Liver (tissue), 9 donors: ENCODE measurements around the gene TBP. TPM values are rescaled to one million over a fixed set of nuclear protein-coding genes. Genes with fewer than 3 reads are reported as not detected.

Source experiments
- DNase-seq: peaks from one replicate; pipeline ENCODE4 v3.0.0-alpha.2; 2017; ENCODE audit warnings: low spot score
- H3K27ac ChIP-seq, 2 donors: one replicate each; pipeline ENCODE4 v1.7.0; 2013; ENCODE audit warnings: inconsistent platforms in 2 of 2, low read length in 2 of 2, control low read depth in 1 of 2, low read depth in 1 of 2, mild to moderate bottlenecking in 1 of 2
- H3K27me3 ChIP-seq, 4 donors: one replicate each; pipeline versions ENCODE4 v1.6.1 to v1.7.0; 2013; ENCODE audit warnings: low read length in 3 of 4, inconsistent platforms in 1 of 4, mild to moderate bottlenecking in 1 of 4, moderate library complexity in 1 of 4; ENCODE audit not compliant: control insufficient read depth in 4 of 4, insufficient read depth in 4 of 4
- H3K36me3 ChIP-seq, 4 donors: one replicate each; pipeline versions ENCODE4 v1.6.1 to v1.7.0; 2013; ENCODE audit warnings: low read length in 3 of 4, mild to moderate bottlenecking in 3 of 4, low read depth in 1 of 4, moderate library complexity in 1 of 4; ENCODE audit not compliant: control insufficient read depth in 4 of 4, insufficient read depth in 3 of 4
- H3K4me1 ChIP-seq, 4 donors: one replicate each; pipeline versions ENCODE4 v1.6.1 to v1.7.0; 2013; ENCODE audit warnings: low read length in 3 of 4, mild to moderate bottlenecking in 3 of 4, moderate library complexity in 1 of 4; ENCODE audit not compliant: control insufficient read depth in 4 of 4, insufficient read depth in 4 of 4
- H3K4me3 ChIP-seq, 3 donors: one replicate each; pipeline versions ENCODE4 v1.6.1 to v1.7.0; 2013; ENCODE audit warnings: low read length in 3 of 3, control low read depth in 1 of 3, low read depth in 1 of 3, mild to moderate bottlenecking in 1 of 3
- H3K9ac ChIP-seq, 2 donors: one replicate each; pipeline ENCODE4 v1.7.0; 2013; ENCODE audit warnings: low read length in 2 of 2, mild to moderate bottlenecking in 2 of 2, moderate library complexity in 2 of 2, control low read depth in 1 of 2, low read depth in 1 of 2
- H3K9me3 ChIP-seq, 4 donors: one replicate each; pipeline versions ENCODE4 v1.6.1 to v1.7.0; 2013; ENCODE audit warnings: low read length in 3 of 4; ENCODE audit not compliant: control insufficient read depth in 4 of 4
- ATF3 ChIP-seq: IDR thresholded peaks from 2 replicates; pipeline ENCODE4 v1.6.1; 2016; ENCODE audit warnings: antibody characterized with exemption
- CTCF ChIP-seq: fragments of 150-350 bp; IDR thresholded peaks from 2 replicates; pipeline ENCODE4 v1.5.1; 2017; ENCODE audit warnings: improper control_type of control experiment, low read depth, low read length; ENCODE audit not compliant: missing input control
- EGR1 ChIP-seq, 2 donors: IDR thresholded peaks; 2 replicates each; pipeline ENCODE4 v1.6.1; 2016 to 2018; ENCODE audit warnings: antibody characterized with exemption in 2 of 2, low read depth in 2 of 2
- FOXA1 ChIP-seq: IDR thresholded peaks from 2 replicates; pipeline ENCODE4 v1.6.1; 2016; ENCODE audit warnings: antibody characterized with exemption
- FOXA2 ChIP-seq: IDR thresholded peaks from 2 replicates; pipeline ENCODE4 v1.6.1; 2016; ENCODE audit warnings: antibody characterized with exemption
- GABPA ChIP-seq, 2 donors: IDR thresholded peaks in 1 of 2; conservative IDR thresholded peaks in 1 of 2; 2 replicates each; pipeline ENCODE4 v1.6.1; 2016; ENCODE audit warnings: antibody characterized with exemption in 2 of 2, mild to moderate bottlenecking in 1 of 2, moderate library complexity in 1 of 2
- HNF4G ChIP-seq: IDR thresholded peaks from 2 replicates; pipeline ENCODE4 v1.6.1; 2016; ENCODE audit warnings: antibody characterized with exemption
- JUND ChIP-seq, 2 donors: IDR thresholded peaks; 2 replicates each; pipeline ENCODE4 v1.6.1; 2016; ENCODE audit warnings: antibody characterized with exemption in 2 of 2
- NR2F2 ChIP-seq: IDR thresholded peaks from 2 replicates; pipeline ENCODE4 v1.6.1; 2016; ENCODE audit warnings: antibody characterized with exemption
- RAD21 ChIP-seq, 2 donors: IDR thresholded peaks; 2 replicates each; pipeline ENCODE4 v1.6.1; 2016; ENCODE audit warnings: antibody characterized with exemption in 2 of 2, mild to moderate bottlenecking in 2 of 2
- RXRA ChIP-seq, 2 donors: IDR thresholded peaks; 2 replicates each; pipeline ENCODE4 v1.6.1; 2017 to 2018; ENCODE audit warnings: antibody characterized with exemption in 2 of 2, mild to moderate bottlenecking in 1 of 2
- SP1 ChIP-seq: IDR thresholded peaks from 2 replicates; pipeline ENCODE4 v1.6.1; 2018; ENCODE audit warnings: antibody characterized with exemption, mild to moderate bottlenecking
- TAF1 ChIP-seq: conservative IDR thresholded peaks from 2 replicates; pipeline ENCODE4 v1.6.1; 2016; ENCODE audit warnings: antibody characterized with exemption, mild to moderate bottlenecking
- YY1 ChIP-seq: IDR thresholded peaks from 2 replicates; pipeline ENCODE4 v1.6.1; 2016; ENCODE audit warnings: antibody characterized with exemption, mild to moderate bottlenecking
- WGBS: extraction: QIAGEN DNeasy Blood & Tissue Kit; methylation state at CpG from one replicate; pipeline ENCODE4 v1.1.7; 2013; 5-methylcytosine and 5-hydroxymethylcytosine counted together
- polyA plus RNA-seq, 2 donors: library from polyadenylated mRNA; stranded (reverse) in 1 of 2; unstranded in 1 of 2; fragments of 200-250 nt in 1 of 2; fragments of >200 nt in 1 of 2; fragmentation: Nextera tagmentation in 1 of 2; extraction: Ambion mirVana in 1 of 2; gene quantifications; one replicate each; pipeline versions ENCODE4 v1.2.1 to v1.2.3, GENCODE V29; 2013 to 2015
- total RNA-seq, 2 donors: library from RNA; depleted of rRNA; stranded (reverse); fragments of >200 nt; gene quantifications; one replicate each; pipeline ENCODE4 v1.2.3, GENCODE V29; 2014
- donor health status: healthy.
- donor health status: healthy.
- donor health status: healthy.
- donor health status: healthy.
- donor health status: healthy.

The TBP gene
- total and polyA plus RNA-seq, 4 donors, result 4.5 to 7.5 (median 7.3) TPM

DNA sequence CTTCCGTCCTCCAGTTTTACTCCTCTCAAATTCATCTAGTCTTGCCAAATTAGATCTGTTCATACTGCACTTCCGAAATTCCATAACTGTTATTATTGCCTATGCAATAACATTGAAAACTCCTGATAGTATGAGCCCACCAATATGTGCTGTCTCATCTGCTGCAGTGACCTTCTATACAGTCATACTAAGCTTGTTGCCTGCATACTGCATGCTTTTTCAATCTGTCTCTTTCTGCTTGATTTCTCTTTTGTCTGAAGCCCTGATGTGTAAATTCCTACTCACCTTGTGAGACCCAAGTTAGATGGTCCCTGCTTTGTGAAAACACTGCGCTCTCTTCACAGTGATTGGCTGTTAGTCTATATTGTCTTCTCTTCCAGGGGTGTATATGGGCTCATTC lies 1.1 kb downstream of the TBP start:
- DNase-seq, result no peak
- Histone ChIP-seq H3K9ac (peak overlapping the region; percentile 59 to 95), H3K4me3 (peak overlapping the region; percentile 29 to 91 (median 88)), H3K4me1 (peaks cover 5 to 36% (median 33%) of the 10 kb centered on the region in 4 donors), H3K9me3 (no peaks in the 10 kb centered on the region), H3K27ac (no peak overlapping the region), H3K36me3 (peaks cover 0 to 2% (median 0%) of the 10 kb centered on the region in 4 donors), H3K27me3 (no peaks in the 10 kb centered on the region)
- no peak for TF ChIP-seq FOXA2
- TF ChIP-seq SP1, result no peak
- no peak for TF ChIP-seq ATF3
- no peak for TF ChIP-seq FOXA1
- whole genome bisulfite sequencing, result 63% methylated on average over 3 of the region's 3 CpGs

GRCh38 chr6:170561555-170561954 lies 7.4 kb downstream of the TBP start:
- Histone ChIP-seq H3K27ac (no peak overlapping the region), H3K9ac (no peak overlapping the region), H3K4me1 (no peaks in the 10 kb centered on the region), H3K27me3 (no peaks in the 10 kb centered on the region), H3K36me3 (peaks cover 9 to 33% (median 28%) of the 10 kb centered on the region in 4 donors), H3K4me3 (no peak overlapping the region), H3K9me3 (no peaks in the 10 kb centered on the region)
- no peak for DNase-seq
- 95% methylated on average over 4 of the region's 4 CpGs for WGBS
- no peak for TF ChIP-seq CTCF
- TF ChIP-seq EGR1 (IDR thresholded peaks at IDR 0.05; ENCODE audit: low read depth in 2 of 2), result no peak
- no peak for TF ChIP-seq RAD21 (IDR thresholded peaks at IDR 0.05)
- TF ChIP-seq RXRA (IDR thresholded peaks at IDR 0.05), result no peak
- TF ChIP-seq FOXA2, result no peak
- TF ChIP-seq FOXA1, result no peak
- no peak for TF ChIP-seq YY1
- TF ChIP-seq SP1, result no peak
- TF ChIP-seq JUND (IDR thresholded peaks at IDR 0.05), result no peak
- TF ChIP-seq NR2F2, result no peak
- TF ChIP-seq GABPA (IDR thresholded peaks at IDR 0.05 in 1 of 2, conservative IDR thresholded peaks at IDR 0.05 in 1 of 2), result no peak
- TF ChIP-seq HNF4G, result no peak
- TF ChIP-seq ATF3, result no peak

GRCh38 chr6:170564936-170565530 lies 10.9 kb downstream of the TBP start:
- H3K9me3 ChIP-seq, result no peaks in the 10 kb centered on the region
- TF ChIP-seq TAF1 (no peak), ATF3 (no peak)
- peaks cover 11 to 58% (median 49%) of the 10 kb centered on the region in 4 donors for H3K36me3 ChIP-seq
- no peak overlapping the region for H3K9ac ChIP-seq
- DNase-seq, result no peak
- WGBS, result 98% methylated on average over 8 of the region's 8 CpGs
- H3K4me3 ChIP-seq, result no peak overlapping the region
- H3K4me1 ChIP-seq, result no peaks in the 10 kb centered on the region
- no peaks in the 10 kb centered on the region for H3K27me3 ChIP-seq
- H3K27ac ChIP-seq, result no peak overlapping the region
